Loucy (cell line): ENCODE data around the gene RAPH1.

ENCODE experiments used
- H2AFZ ChIP-seq: fragments of 200-600 bp; sonication (generic); 2 replicates; pipeline ENCODE4 v1.6.0; 2016; ENCODE audit warnings: antibody characterized with exemption, mild to moderate bottlenecking, low read length, moderate library complexity
- H3F3A ChIP-seq: fragments of 200-600 bp; 2 replicates; pipeline ENCODE4 v1.6.0; 2016; ENCODE audit warnings: antibody characterized with exemption, low read depth, mild to moderate bottlenecking
- H3K27me3 ChIP-seq: fragments of 200-600 bp; sonication (generic); 2 replicates; pipeline ENCODE4 v1.6.1; 2014; ENCODE audit warnings: low read length, mild to moderate bottlenecking; ENCODE audit not compliant: insufficient read depth, poor library complexity, severe bottlenecking
- H3K36me3 ChIP-seq: fragments of 200-600 bp; sonication (generic); 2 replicates; pipeline ENCODE4 v1.6.1; 2016; ENCODE audit warnings: low read length; ENCODE audit not compliant: insufficient read depth
- H3K4me1 ChIP-seq: fragments of 200-600 bp; sonication (generic); 2 replicates; pipeline ENCODE4 v1.5.1; 2014; ENCODE audit warnings: low read length, mild to moderate bottlenecking; ENCODE audit not compliant: insufficient read depth, poor library complexity, severe bottlenecking
- H3K4me2 ChIP-seq: fragments of 200-600 bp; sonication (generic); 2 replicates; pipeline ENCODE4 v1.6.0; 2014; ENCODE audit warnings: antibody characterized with exemption, low read length, low read depth, mild to moderate bottlenecking; ENCODE audit not compliant: poor library complexity, severe bottlenecking
- H3K4me3 ChIP-seq: fragments of 200-600 bp; sonication (generic); 2 replicates; pipeline ENCODE4 v1.5.1; 2014; ENCODE audit warnings: low read length, mild to moderate bottlenecking, mixed read lengths; ENCODE audit not compliant: poor library complexity, severe bottlenecking
- H3K79me2 ChIP-seq: fragments of 200-600 bp; sonication (generic); 2 replicates; pipeline ENCODE4 v1.6.1; 2014; ENCODE audit warnings: low read length; ENCODE audit not compliant: insufficient read depth
- H3K9ac ChIP-seq: fragments of 200-600 bp; sonication (generic); 2 replicates; pipeline ENCODE4 v1.6.0; 2014; ENCODE audit warnings: mild to moderate bottlenecking, low read depth, low read length, moderate library complexity; ENCODE audit not compliant: poor library complexity, severe bottlenecking
- H3K9me2 ChIP-seq: fragments of 200-600 bp; sonication (generic); replicated peaks from 2 replicates; pipeline ENCODE4 v1.6.1; 2016; ENCODE audit warnings: low read depth, low read length, mixed read lengths
- H3K9me3 ChIP-seq: fragments of 200-600 bp; sonication (generic); 2 replicates; pipeline ENCODE4 v1.6.1; 2014; ENCODE audit warnings: mild to moderate bottlenecking, antibody characterized with exemption, low read length, low read depth; ENCODE audit not compliant: insufficient read depth
- H4K20me1 ChIP-seq: fragments of 200-600 bp; sonication (generic); 2 replicates; pipeline ENCODE4 v1.6.0; 2014; ENCODE audit warnings: antibody characterized with exemption, low read length, mild to moderate bottlenecking; ENCODE audit not compliant: insufficient read depth, poor library complexity, severe bottlenecking
- EZH2phosphoT487 ChIP-seq: fragments of 200-600 bp; IDR thresholded peaks from 2 replicates; pipeline ENCODE4 v1.6.1; 2018; ENCODE audit warnings: antibody characterized with exemption, mild to moderate bottlenecking, moderate library complexity, borderline replicate concordance
- TF ChIP-seq, protein P1 (sequence below): fragments of 200-600 bp; sonication (generic); conservative IDR thresholded peaks from 2 replicates; pipeline ENCODE4 v1.5.1; 2014; ENCODE audit warnings: mild to moderate bottlenecking, antibody characterized with exemption, low read length

Gene RAPH1

DNA sequence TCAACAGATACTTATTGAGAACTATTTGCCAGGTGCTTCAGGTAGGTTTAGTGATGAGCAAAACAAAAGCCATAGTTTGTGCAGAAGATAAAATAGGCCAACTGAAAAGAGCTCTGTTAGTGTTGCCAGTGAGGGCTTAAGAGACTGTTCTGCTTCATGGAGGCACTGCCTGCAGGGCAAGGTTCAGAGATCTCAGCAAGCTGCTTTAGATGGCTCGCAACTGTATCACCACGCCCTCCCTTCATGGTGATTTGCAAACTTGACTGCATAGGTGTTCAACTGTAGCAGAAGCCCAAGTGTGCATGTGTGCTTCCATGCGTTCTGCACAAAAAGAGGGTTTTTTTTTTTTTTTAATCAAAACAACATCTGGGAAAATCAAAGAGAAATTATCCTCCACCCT is 84.5 kb downstream of the RAPH1 start:
- Histone ChIP-seq H3K4me2 (no peak overlapping the region), H3K27me3 (no peaks in the 10 kb centered on the region), H3K4me3 (no peak overlapping the region), H3K79me2 (no peaks in the 10 kb centered on the region), H3K4me1 (no peaks in the 10 kb centered on the region), H3K9me3 (no peaks in the 10 kb centered on the region), H3K9me2 (no peaks in the 10 kb centered on the region), H3F3A (no peaks in the 10 kb centered on the region), H2AFZ (no peak overlapping the region), H4K20me1 (no peaks in the 10 kb centered on the region), H3K9ac (no peak overlapping the region), H3K36me3 (no peaks in the 10 kb centered on the region)
- TF ChIP-seq, protein P1, sequence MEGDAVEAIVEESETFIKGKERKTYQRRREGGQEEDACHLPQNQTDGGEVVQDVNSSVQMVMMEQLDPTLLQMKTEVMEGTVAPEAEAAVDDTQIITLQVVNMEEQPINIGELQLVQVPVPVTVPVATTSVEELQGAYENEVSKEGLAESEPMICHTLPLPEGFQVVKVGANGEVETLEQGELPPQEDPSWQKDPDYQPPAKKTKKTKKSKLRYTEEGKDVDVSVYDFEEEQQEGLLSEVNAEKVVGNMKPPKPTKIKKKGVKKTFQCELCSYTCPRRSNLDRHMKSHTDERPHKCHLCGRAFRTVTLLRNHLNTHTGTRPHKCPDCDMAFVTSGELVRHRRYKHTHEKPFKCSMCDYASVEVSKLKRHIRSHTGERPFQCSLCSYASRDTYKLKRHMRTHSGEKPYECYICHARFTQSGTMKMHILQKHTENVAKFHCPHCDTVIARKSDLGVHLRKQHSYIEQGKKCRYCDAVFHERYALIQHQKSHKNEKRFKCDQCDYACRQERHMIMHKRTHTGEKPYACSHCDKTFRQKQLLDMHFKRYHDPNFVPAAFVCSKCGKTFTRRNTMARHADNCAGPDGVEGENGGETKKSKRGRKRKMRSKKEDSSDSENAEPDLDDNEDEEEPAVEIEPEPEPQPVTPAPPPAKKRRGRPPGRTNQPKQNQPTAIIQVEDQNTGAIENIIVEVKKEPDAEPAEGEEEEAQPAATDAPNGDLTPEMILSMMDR, result no peak
- TF ChIP-seq EZH2phosphoT487, result no peak

DNA sequence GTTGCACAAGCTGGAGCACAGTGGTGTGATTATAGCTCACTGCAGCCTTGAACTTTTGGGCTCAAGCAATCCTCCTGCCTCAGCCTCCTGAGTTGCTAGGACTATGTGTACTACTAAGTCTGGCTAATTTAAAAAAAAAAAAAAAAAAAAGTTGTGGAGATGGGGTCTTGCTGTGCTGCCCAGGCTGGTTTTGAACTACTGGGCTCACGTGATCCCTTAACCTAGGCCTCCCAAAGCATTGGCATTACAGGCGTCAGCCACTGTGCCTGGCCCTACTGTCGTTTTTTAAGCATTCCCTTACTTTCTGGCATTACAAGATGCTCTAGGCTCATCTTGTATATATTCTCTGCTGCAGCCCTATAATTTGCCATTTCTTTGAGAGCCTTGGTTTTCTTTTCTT is 88.3 kb downstream of the RAPH1 start:
- Histone ChIP-seq H3F3A (no peaks in the 10 kb centered on the region), H3K9ac (no peak overlapping the region), H2AFZ (no peak overlapping the region), H3K4me2 (no peak overlapping the region), H3K9me2 (no peaks in the 10 kb centered on the region), H3K79me2 (no peaks in the 10 kb centered on the region), H3K4me3 (no peak overlapping the region), H3K4me1 (no peaks in the 10 kb centered on the region), H3K27me3 (no peaks in the 10 kb centered on the region), H3K9me3 (no peaks in the 10 kb centered on the region), H4K20me1 (no peaks in the 10 kb centered on the region), H3K36me3 (no peaks in the 10 kb centered on the region)
- TF ChIP-seq, protein P1, result no peak
- no peak for TF ChIP-seq EZH2phosphoT487

DNA sequence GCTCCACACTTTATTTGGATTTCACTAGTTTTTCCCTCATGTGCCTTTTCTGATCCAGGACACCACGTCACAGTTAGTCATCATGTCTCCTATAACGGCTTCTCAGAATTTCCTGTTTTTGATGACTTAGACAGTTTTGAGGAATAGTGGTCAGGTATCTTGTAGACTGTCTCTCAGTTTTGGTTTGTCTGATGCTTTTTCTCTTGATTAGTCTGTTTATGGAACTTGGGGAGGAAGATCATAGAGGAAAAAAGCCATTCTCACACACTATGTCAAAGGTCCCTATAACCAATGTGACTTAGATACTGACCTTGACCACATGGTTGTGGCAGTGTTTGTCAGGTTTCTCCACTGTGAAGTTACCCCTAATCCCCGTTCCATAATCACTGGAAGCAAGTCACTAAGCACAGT is 89.0 kb downstream of the RAPH1 start:
- Histone ChIP-seq H3K9me2 (no peaks in the 10 kb centered on the region), H4K20me1 (no peaks in the 10 kb centered on the region), H3K4me1 (no peaks in the 10 kb centered on the region), H3K9ac (no peak overlapping the region), H3K27me3 (no peaks in the 10 kb centered on the region), H3K4me2 (no peak overlapping the region), H3K9me3 (no peaks in the 10 kb centered on the region), H3F3A (no peaks in the 10 kb centered on the region), H2AFZ (no peak overlapping the region), H3K36me3 (no peaks in the 10 kb centered on the region), H3K79me2 (no peaks in the 10 kb centered on the region), H3K4me3 (no peak overlapping the region)
- TF ChIP-seq EZH2phosphoT487, result no peak
- TF ChIP-seq, protein P1, result no peak
